ENCODE data around the gene HCN4.

Gene HCN4

DNA sequence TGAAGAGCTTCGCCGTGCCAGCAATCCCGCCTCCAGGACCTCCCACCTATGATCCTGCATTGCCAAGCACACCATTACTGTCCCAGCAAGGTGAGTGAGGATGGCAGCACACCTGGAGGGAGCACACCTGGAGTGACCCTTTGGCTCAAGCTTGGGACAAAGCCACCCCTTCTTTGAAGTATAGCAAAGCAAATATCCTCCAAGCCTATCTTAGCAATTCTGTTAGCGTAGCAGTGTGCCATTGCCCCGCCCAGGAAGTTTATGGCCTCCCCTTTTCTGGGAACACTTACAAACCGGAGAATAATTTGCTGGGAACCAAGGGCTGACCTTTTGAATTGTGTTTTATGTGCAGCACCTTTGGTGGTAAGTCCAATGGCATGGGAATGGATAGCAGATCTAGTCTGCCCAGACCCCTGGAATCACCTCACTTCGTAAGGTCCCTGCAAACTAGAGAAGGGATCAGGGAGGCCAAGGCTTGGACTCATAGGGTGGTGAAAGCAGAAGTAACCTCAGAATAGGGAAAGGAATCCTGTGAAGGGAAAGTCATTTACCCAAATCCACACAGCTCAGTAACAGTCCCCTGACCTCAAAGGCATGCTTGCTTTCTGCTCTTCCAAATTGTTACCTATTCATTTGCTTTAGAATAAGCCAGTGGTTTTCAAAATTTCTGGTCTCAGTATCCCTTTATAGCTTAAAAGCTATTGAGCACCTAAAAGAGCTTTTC lies 70.1 kb downstream of the HCN4 start:
- TF ChIP-seq, protein P1, sequence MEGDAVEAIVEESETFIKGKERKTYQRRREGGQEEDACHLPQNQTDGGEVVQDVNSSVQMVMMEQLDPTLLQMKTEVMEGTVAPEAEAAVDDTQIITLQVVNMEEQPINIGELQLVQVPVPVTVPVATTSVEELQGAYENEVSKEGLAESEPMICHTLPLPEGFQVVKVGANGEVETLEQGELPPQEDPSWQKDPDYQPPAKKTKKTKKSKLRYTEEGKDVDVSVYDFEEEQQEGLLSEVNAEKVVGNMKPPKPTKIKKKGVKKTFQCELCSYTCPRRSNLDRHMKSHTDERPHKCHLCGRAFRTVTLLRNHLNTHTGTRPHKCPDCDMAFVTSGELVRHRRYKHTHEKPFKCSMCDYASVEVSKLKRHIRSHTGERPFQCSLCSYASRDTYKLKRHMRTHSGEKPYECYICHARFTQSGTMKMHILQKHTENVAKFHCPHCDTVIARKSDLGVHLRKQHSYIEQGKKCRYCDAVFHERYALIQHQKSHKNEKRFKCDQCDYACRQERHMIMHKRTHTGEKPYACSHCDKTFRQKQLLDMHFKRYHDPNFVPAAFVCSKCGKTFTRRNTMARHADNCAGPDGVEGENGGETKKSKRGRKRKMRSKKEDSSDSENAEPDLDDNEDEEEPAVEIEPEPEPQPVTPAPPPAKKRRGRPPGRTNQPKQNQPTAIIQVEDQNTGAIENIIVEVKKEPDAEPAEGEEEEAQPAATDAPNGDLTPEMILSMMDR (IDR thresholded peaks at IDR 0.05; ENCODE audit: borderline replicate concordance, insufficient read depth, low read depth, low read length): no peak

DNA sequence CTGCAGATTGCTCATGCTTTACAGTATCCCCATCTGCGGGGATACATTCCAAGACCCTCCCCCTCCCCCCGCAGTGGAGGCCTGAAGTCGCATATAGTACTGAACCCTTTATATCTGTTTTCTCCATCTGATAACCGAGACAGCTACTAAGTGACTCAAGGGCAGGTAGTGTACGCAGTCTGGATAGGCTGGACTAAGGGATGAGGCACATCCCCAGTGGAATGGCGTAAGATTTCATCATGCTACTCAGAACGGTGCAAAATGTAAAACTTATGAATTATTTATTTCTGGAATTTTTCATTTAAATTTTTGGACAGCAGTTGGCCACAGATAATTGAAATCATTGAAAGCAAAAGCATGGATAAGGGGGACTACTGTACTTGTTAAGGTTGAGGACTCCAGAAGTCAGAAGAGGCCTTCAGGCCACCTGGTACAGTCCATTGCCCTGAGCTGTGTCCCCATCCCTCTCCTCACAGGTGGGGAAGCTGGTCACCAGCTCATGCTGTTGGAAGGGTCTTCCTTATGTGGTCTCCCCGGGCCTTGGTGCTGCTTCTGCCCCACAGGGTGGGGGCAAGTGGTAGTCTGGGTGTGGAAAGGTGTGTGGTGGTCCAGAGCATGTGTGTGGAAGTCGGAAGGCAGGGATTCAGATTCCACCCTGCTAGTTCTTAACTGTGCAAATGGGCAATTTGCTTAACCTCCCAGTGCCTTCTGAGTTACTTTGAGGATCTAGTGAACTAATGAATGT lies 72.0 kb downstream of the HCN4 start:
- no peak overlapping the region for H3K4me3 ChIP-seq (ENCODE audit: low read depth, low read length)
- TF ChIP-seq, protein P1 (IDR thresholded peaks at IDR 0.05; ENCODE audit: borderline replicate concordance, insufficient read depth, low read depth, low read length): no peak

More for the DNA sequence above, 70.1 kb downstream of the HCN4 start:
- H3K4me3 ChIP-seq (ENCODE audit: low read depth, low read length): no peak overlapping the region

DNA sequence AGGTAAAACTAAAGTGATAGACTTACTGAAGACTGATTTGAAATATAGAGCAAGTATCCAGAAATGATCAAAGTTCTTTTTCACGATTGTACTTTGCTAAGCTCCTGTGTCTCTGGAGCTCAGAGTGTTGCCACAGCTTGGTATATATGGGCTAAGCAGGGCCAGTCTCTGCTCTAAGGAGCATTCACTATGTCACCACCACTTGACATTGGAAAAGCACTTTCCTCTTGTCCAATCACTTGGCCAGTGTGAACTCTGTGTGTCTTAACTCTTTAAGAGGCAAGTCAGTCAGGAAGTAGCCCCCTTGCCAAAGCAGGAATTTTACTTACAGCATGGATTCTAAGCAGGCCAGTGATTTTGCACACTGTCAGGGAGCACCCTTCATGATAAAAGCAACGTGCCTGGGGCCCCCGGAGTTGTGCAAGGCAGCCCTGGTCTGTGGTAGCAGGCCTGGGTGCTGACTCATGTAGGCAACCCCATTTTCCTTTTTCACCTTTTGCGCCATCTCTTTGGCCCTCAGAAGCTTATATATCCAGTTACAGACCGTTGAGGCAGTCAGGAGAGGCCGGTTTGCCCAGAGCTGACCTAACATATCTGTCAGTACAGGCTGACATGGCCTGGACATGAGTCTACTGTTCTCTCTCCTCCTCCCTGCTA lies 73.0 kb downstream of the HCN4 start:
- no peak overlapping the region for H3K4me3 ChIP-seq (ENCODE audit: low read depth, low read length)
- TF ChIP-seq, protein P1 (IDR thresholded peaks at IDR 0.05; ENCODE audit: borderline replicate concordance, insufficient read depth, low read depth, low read length): no peak

DNA sequence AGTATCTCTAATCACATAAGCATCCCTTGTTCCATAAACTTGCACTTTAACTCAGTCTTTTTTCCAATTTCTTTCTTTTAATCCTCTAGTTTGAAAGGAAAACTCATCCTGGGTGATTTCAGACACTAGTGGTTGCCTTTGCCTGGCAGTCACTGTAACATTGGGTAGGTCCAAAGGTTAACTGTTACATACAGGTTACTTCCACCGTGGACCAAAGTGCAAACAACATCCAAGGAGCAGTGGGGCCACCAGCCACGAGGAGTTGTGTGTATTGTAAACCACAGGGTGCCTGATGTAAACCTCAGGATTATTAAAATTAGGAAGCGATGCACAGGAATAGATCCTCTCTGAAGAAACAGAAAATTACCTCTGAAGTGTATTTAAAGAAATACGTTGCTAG lies 75.0 kb downstream of the HCN4 start:
- TF ChIP-seq, protein P1 (IDR thresholded peaks at IDR 0.05; ENCODE audit: borderline replicate concordance, insufficient read depth, low read depth, low read length): no peak
- no peak overlapping the region for H3K4me3 ChIP-seq (ENCODE audit: low read depth, low read length)

DNA sequence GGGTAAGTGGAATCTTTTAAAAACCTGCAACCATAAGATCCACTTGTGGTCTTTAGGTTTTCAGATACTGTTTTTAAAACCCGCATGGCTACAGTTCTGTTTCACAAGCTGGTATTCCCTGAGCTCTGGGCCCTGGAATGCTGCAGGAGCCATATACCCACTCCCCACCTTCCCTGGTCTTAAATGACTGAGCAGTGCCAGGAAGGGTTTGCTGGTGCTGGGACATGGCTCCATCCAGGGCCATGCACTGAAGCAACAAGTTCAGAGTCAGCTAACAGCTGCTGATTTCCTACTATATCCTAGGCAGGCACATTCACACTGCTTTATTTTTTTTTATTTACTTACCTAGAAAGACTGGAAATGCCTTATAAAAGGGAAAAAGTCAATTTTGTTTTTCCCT lies 77.3 kb downstream of the HCN4 start:
- H3K4me3 ChIP-seq (ENCODE audit: low read depth, low read length): no peak overlapping the region
- TF ChIP-seq, protein P1 (IDR thresholded peaks at IDR 0.05; ENCODE audit: borderline replicate concordance, insufficient read depth, low read depth, low read length): no peak

DNA sequence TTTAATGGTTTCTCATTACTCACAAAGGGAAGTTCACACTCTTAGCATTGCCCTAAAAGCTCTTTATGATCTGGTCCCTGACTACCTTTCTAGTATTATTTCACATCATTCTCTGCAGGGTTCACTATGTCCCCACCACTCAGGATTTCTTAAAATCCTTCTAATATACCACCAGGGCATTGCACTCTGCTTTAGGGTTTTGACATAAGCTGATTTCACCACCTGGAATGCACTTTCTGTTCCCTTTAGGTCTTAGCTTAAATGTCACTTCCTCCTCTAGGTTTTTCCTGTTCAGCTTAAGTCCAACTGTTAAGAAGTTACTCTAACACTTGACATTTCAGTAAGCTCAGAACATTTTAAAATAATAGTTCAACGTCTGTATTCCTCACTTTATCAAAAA lies 81.7 kb downstream of the HCN4 start:
- TF ChIP-seq, protein P1 (IDR thresholded peaks at IDR 0.05; ENCODE audit: borderline replicate concordance, insufficient read depth, low read depth, low read length): no peak
- no peak overlapping the region for H3K4me3 ChIP-seq (ENCODE audit: low read depth, low read length)

Data from GM12875 (cell line).